Endothelial cell of umbilical vein (primary cell): ENCODE measurements around the gene MYOM3. TPM values are rescaled to one million over a fixed set of nuclear protein-coding genes. Genes with fewer than 3 reads are reported as not detected.

Source experiments
- BruUV-seq: library from RNA; stranded (reverse); fragments of 400-500 nt; replicated peaks from 2 replicates; lab custom pipeline; 2021; lab: Mats Ljungman, UMichigan
- CTCF ChIA-PET: fragments of 300-600, 350-600 bp; sonication (Branson Sonifier 250); formaldehyde crosslinking; loops from one replicate; lab custom pipeline; 2021; ENCODE audit warnings: antibody characterized with exemption, inconsistent platforms; lab: Charles Lee
- POLR2A ChIA-PET: fragments of 300-600, 350-600 bp; sonication (Branson Sonifier 250); formaldehyde crosslinking; loops from one replicate; lab custom pipeline; 2021; ENCODE audit warnings: antibody characterized with exemption, inconsistent platforms; lab: Charles Lee
- DNase-seq: peaks from one replicate; pipeline ENCODE4 v3.0.0-alpha.2; 2011; ENCODE audit warnings: low read depth, low spot score
- FAIRE-seq: peaks from 2 replicates; lab custom pipeline; 2011; peaks lifted over from hg19 to GRCh38; lab: Jason Lieb, UNC
- H2AFZ ChIP-seq: 2 replicates; pipeline ENCODE4 v1.6.0; 2012; ENCODE audit warnings: low read depth, low read length, control low read depth, inconsistent platforms
- H3K27ac ChIP-seq: 2 replicates; pipeline ENCODE4 v1.5.1; 2011; ENCODE audit warnings: low read depth, mild to moderate bottlenecking, control low read depth, low read length, moderate library complexity; ENCODE audit not compliant: insufficient read depth
- H3K27me3 ChIP-seq, 2 experiments: 2 replicates each; pipeline versions ENCODE4 v1.6.0 to v1.6.1; 2011; ENCODE audit warnings: low read length in 2 of 2, mixed read lengths in 1 of 2; ENCODE audit not compliant: control insufficient read depth in 2 of 2, insufficient read depth in 2 of 2
- H3K36me3 ChIP-seq, 2 experiments: 2 replicates in 1 of 2; 3 replicates in 1 of 2; pipeline ENCODE4 v1.5.1; 2011; ENCODE audit warnings: low read length in 2 of 2, mild to moderate bottlenecking in 1 of 2, moderate library complexity in 1 of 2; ENCODE audit not compliant: control insufficient read depth in 2 of 2, insufficient read depth in 2 of 2; ENCODE audit errors: extremely low read depth in 1 of 2
- H3K4me1 ChIP-seq: 3 replicates; pipeline ENCODE4 v1.5.1; 2011; ENCODE audit warnings: mild to moderate bottlenecking, low read length; ENCODE audit not compliant: control insufficient read depth, insufficient read depth; ENCODE audit errors: extremely low read depth
- H3K4me2 ChIP-seq: 2 replicates; pipeline ENCODE4 v1.6.1; 2011; ENCODE audit warnings: low read length, control low read depth, mixed read lengths; ENCODE audit not compliant: insufficient read depth
- H3K4me3 ChIP-seq, 3 experiments: fragments of 200-600 bp in 1 of 3; sonication (generic), shearing (Covaris generic) in 1 of 3; replicated peaks in 1 of 3; 2 replicates each; pipeline ENCODE4 v1.5.1; 2011 to 2016; ENCODE audit warnings: control low read depth in 3 of 3, low read length in 3 of 3, mild to moderate bottlenecking in 2 of 3, inconsistent platforms in 1 of 3, low read depth in 1 of 3, moderate library complexity in 1 of 3; ENCODE audit not compliant: insufficient read depth in 1 of 3
- H3K79me2 ChIP-seq: 2 replicates; pipeline ENCODE4 v1.6.0; 2012; ENCODE audit warnings: low read length, inconsistent platforms; ENCODE audit not compliant: control insufficient read depth, insufficient read depth
- H3K9ac ChIP-seq: replicated peaks from 2 replicates; pipeline ENCODE3; 2011; ENCODE audit warnings: low read length, control low read depth; ENCODE audit not compliant: insufficient read depth; ENCODE audit errors: extremely low read depth
- H3K9me1 ChIP-seq: replicated peaks from 3 replicates; pipeline ENCODE4 v1.6.0; 2011; ENCODE audit warnings: mild to moderate bottlenecking, low read length; ENCODE audit not compliant: control insufficient read depth, insufficient read depth; ENCODE audit errors: extremely low read depth
- H3K9me3 ChIP-seq: replicated peaks from 2 replicates; pipeline ENCODE4 v1.5.1; 2012; ENCODE audit warnings: low read length, inconsistent platforms; ENCODE audit not compliant: control insufficient read depth, insufficient read depth
- H4K20me1 ChIP-seq: replicated peaks from 2 replicates; pipeline ENCODE3; 2011; ENCODE audit warnings: mild to moderate bottlenecking, low read length; ENCODE audit not compliant: control insufficient read depth, insufficient read depth; ENCODE audit errors: extremely low read depth
- EZH2 ChIP-seq: IDR thresholded peaks from 2 replicates; pipeline ENCODE4 v1.6.1; 2012; ENCODE audit warnings: borderline replicate concordance, low read depth, mild to moderate bottlenecking, moderate library complexity, low read length, inconsistent platforms; ENCODE audit not compliant: severe bottlenecking
- FOS ChIP-seq: IDR thresholded peaks from 2 replicates; pipeline ENCODE4 v1.6.1; 2011; ENCODE audit warnings: mild to moderate bottlenecking, low read length, moderate library complexity, borderline replicate concordance; ENCODE audit not compliant: insufficient read depth
- GATA2 ChIP-seq: IDR thresholded peaks from 2 replicates; pipeline ENCODE4 v1.7.0; 2011; ENCODE audit warnings: low read depth, mild to moderate bottlenecking, moderate library complexity, mixed read lengths, low read length; ENCODE audit not compliant: insufficient read length, insufficient read depth
- JUN ChIP-seq: IDR thresholded peaks from 2 replicates; pipeline ENCODE4 v1.6.1; 2011; ENCODE audit warnings: borderline replicate concordance, low read depth; ENCODE audit not compliant: insufficient read length, insufficient read depth
- MYC ChIP-seq: IDR thresholded peaks from one replicate; pipeline ENCODE4 v1.6.1; 2011; ENCODE audit warnings: mild to moderate bottlenecking, low read depth, low read length
- POLR2A ChIP-seq: IDR thresholded peaks from 2 replicates; pipeline ENCODE4 v1.6.1; 2012; ENCODE audit warnings: low read depth, mild to moderate bottlenecking, control low read depth, low read length
- POLR2AphosphoS5 ChIP-seq: IDR thresholded peaks from 2 replicates; pipeline ENCODE4 v1.6.1; 2012; ENCODE audit warnings: low read depth, mild to moderate bottlenecking, control low read depth, low read length, moderate library complexity; ENCODE audit not compliant: insufficient read depth
- dilution Hi-C: fragments of 300-500 bp; cut with MboI; formaldehyde crosslinking; loops from one replicate; pipeline ENCODE4 v1.15.0; 2019; ENCODE audit warnings: low sequenced_read_pairs; ENCODE audit not compliant: extremely low pct_ligation_motif_present
- intact Hi-C: fragments of 100-400 bp; cut with micrococcal nuclease; formaldehyde crosslinking; loops from one replicate; pipeline ENCODE4 v1.10.0; 2022
- polyA plus RNA-seq, 4 experiments: library from polyadenylated mRNA; depleted of rRNA in 3 of 4; stranded (reverse) in 3 of 4; unstranded in 1 of 4; fragments of >200 nt; gene quantifications; 2 replicates each; pipeline versions ENCODE4 v1.2.1 to v1.2.3, GENCODE V29; 2011 to 2012; ENCODE audit warnings: missing spikeins in 1 of 4
- total RNA-seq: library from RNA; stranded (reverse); gene quantifications from 2 replicates; pipeline ENCODE4 v1.2.3, GENCODE V29; 2021
- TF ChIP-seq, protein P1 (sequence below), 2 donors: IDR thresholded peaks; 1 replicate in 1 of 2; 2 replicates in 1 of 2; pipeline ENCODE4 v1.5.1; 2011; ENCODE audit warnings: low read length in 2 of 2, mild to moderate bottlenecking in 2 of 2, moderate library complexity in 2 of 2, control low read depth in 1 of 2, inconsistent platforms in 1 of 2, low read depth in 1 of 2; ENCODE audit not compliant: insufficient read depth in 1 of 2; ENCODE audit errors: extremely low read depth in 1 of 2
- TF ChIP-seq, protein P2 (sequence below): IDR thresholded peaks from 2 replicates; pipeline ENCODE4 v1.6.1; 2011; ENCODE audit not compliant: insufficient read depth, insufficient read length

MYOM3 gene
- total and polyA plus RNA-seq, 2 donors (not counting 3 experiments of a cell fraction or from before 2014, with no cell fraction given), result 0.11 to 0.40 TPM

DNA sequence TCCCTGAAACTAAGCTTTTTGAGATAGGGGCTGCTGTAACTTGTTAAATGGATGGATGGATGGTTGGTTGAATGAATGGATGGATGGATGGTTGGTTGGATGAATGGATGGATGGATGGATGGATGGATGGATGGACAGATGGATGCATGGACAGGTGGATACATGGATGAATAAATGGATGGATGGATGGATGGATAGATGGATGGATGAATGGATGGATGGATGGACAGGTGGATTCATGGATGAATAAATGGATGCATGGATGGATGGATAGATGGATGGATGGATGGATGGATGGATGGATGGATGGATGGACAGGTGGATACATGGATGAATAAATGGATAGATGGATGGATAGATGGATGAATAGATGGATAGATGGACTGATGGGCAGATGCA, 26.9 kb downstream of the MYOM3 start:
- Histone ChIP-seq H3K9me1 (no peaks in the 10 kb centered on the region), H3K36me3 (no peaks in the 10 kb centered on the region), H2AFZ (no peak overlapping the region), H3K4me3 (no peak overlapping the region), H3K27ac (no peak overlapping the region), H4K20me1 (no peaks in the 10 kb centered on the region), H3K27me3 (peaks cover 0 to 2% of the 10 kb centered on the region in 2 experiments), H3K4me1 (no peaks in the 10 kb centered on the region), H3K79me2 (no peaks in the 10 kb centered on the region), H3K4me2 (no peak overlapping the region), H3K9ac (no peak overlapping the region), H3K9me3 (no peaks in the 10 kb centered on the region)
- DNase-seq, result no peak
- POLR2A ChIA-PET, result no interaction called here
- no peak for FAIRE-seq
- CTCF ChIA-PET, result no interaction called here
- dilution Hi-C loops (no loop called here), intact Hi-C loops (no loop called here)
- no TSS peak for BruUV-seq
- TF ChIP-seq MYC (no peak), JUN (no peak), POLR2A (no peak), EZH2 (no peak), FOS (no peak), GATA2 (no peak), POLR2AphosphoS5 (no peak)
- TF ChIP-seq, protein P1, sequence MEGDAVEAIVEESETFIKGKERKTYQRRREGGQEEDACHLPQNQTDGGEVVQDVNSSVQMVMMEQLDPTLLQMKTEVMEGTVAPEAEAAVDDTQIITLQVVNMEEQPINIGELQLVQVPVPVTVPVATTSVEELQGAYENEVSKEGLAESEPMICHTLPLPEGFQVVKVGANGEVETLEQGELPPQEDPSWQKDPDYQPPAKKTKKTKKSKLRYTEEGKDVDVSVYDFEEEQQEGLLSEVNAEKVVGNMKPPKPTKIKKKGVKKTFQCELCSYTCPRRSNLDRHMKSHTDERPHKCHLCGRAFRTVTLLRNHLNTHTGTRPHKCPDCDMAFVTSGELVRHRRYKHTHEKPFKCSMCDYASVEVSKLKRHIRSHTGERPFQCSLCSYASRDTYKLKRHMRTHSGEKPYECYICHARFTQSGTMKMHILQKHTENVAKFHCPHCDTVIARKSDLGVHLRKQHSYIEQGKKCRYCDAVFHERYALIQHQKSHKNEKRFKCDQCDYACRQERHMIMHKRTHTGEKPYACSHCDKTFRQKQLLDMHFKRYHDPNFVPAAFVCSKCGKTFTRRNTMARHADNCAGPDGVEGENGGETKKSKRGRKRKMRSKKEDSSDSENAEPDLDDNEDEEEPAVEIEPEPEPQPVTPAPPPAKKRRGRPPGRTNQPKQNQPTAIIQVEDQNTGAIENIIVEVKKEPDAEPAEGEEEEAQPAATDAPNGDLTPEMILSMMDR (IDR thresholded peaks at IDR 0.05; ENCODE audit: extremely low read depth in 1 of 2, insufficient read depth in 1 of 2, low read depth in 1 of 2, low read length in 2 of 2), result no peak
- TF ChIP-seq, protein P2, sequence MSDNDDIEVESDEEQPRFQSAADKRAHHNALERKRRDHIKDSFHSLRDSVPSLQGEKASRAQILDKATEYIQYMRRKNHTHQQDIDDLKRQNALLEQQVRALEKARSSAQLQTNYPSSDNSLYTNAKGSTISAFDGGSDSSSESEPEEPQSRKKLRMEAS, result no peak
